GM12864 (cell line): ENCODE measurements around the gene SPATA6.
"Not testable (repeated sequence)": the region's sequence is repeated elsewhere in the genome, so short reads cannot be mapped to it uniquely, and the experiment has no call there.

Experiments
- DNase-seq: peaks from one replicate; pipeline ENCODE4 v3.0.0-alpha.2; 2011; ENCODE audit warnings: low read depth
- H3K4me3 ChIP-seq: 2 replicates; pipeline ENCODE4 v1.5.1; 2011; ENCODE audit warnings: mild to moderate bottlenecking, low read depth, low read length, control low read depth
- TF ChIP-seq, protein P1 (sequence below): IDR thresholded peaks from 2 replicates; pipeline ENCODE4 v1.5.1; 2011; ENCODE audit warnings: low read depth, mild to moderate bottlenecking, moderate library complexity, low read length, control low read depth, inconsistent platforms; ENCODE audit errors: missing control alignments

SPATA6 gene

DNA sequence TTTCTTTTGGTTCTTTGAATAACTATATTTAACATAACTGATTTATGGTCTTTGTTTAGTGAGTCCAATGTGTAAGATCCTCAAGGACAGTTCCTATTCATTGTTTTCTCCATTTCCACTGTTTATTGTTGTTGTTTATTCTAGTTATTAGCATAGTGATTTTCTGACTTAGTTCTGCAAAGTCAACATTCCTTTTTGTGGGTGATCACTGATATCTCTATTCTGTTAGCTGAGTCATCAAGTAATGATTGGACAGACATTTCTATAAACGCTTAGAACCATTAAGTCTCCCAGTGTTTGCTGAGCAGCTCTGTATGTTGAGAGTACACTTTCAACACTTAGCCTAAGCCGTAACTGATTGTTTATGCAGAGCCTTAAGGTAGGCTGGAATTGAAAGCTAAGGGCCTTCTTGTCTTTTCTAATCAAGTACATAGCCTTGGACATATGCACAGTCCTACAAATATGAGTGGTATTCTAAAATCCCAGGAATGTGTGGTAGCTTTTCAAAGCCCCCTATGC lies 162.4 kb downstream of the SPATA6 start:
- TF ChIP-seq, protein P1, sequence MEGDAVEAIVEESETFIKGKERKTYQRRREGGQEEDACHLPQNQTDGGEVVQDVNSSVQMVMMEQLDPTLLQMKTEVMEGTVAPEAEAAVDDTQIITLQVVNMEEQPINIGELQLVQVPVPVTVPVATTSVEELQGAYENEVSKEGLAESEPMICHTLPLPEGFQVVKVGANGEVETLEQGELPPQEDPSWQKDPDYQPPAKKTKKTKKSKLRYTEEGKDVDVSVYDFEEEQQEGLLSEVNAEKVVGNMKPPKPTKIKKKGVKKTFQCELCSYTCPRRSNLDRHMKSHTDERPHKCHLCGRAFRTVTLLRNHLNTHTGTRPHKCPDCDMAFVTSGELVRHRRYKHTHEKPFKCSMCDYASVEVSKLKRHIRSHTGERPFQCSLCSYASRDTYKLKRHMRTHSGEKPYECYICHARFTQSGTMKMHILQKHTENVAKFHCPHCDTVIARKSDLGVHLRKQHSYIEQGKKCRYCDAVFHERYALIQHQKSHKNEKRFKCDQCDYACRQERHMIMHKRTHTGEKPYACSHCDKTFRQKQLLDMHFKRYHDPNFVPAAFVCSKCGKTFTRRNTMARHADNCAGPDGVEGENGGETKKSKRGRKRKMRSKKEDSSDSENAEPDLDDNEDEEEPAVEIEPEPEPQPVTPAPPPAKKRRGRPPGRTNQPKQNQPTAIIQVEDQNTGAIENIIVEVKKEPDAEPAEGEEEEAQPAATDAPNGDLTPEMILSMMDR, result no peak
- no peak overlapping the region for H3K4me3 ChIP-seq
- no peak for DNase-seq

DNA sequence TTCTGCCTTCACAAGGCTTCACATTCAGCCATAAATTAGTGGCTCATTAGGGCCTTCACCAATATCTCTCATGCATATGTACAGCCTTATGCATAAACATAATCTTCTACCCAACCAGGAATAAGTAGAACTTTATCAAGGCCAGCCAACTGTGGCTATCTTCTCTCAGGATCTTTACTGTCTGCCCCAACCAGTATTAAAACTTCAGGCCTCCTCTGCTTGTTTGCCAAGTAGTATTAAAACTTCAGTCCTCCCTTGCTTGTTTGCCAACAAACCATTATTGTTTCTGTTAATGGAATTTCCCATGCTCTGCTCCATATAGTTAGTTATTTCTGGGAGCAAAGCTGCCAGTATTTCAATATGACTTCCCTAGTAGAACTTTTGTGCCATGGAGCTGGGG lies 169.4 kb downstream of the SPATA6 start:
- no peak overlapping the region for H3K4me3 ChIP-seq
- no peak for DNase-seq
- TF ChIP-seq, protein P1, result no peak

DNA sequence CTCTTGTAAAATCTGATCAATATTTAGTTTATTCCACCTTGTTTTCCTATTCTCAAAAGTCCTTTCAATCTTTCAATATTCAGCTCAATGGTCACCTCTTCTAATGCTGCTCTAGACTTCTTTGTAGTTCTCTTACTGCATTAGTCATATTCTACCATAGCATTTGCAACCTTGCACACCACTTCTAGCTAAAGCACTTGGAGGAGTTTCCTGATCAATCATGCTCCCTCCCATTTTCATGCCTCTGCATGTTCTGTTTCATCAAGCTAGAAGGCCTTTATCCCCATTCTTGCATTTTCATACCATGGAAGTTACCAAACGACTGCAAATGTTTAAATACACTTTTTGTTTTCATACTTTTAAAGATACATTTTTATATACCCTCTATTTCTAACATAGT lies 177.3 kb downstream of the SPATA6 start:
- TF ChIP-seq, protein P1, result no peak
- DNase-seq, result no peak

DNA sequence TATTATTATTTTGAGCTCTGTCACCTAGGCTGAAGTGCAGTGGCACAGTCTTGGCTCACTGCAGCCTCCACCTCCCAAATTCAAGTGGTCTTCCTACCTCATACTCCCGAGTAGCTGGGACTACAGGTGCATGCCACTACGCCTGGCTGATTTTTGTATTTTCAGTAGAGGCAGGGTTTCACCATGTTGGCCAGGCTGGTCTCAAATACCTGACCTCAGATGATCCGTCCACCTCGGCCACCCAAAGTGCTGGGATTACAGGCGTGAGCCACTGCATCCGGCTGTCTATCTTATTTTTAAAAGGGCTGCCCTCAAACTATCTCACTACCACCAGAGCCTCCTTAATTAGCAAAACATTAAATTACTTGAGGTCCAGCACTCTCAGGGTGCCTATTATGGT lies 177.9 kb downstream of the SPATA6 start:
- not testable (repeated sequence) for DNase-seq, H3K4me3 ChIP-seq

More for the DNA sequence above, 177.3 kb downstream of the SPATA6 start:
- H3K4me3 ChIP-seq, result no peak overlapping the region

DNA sequence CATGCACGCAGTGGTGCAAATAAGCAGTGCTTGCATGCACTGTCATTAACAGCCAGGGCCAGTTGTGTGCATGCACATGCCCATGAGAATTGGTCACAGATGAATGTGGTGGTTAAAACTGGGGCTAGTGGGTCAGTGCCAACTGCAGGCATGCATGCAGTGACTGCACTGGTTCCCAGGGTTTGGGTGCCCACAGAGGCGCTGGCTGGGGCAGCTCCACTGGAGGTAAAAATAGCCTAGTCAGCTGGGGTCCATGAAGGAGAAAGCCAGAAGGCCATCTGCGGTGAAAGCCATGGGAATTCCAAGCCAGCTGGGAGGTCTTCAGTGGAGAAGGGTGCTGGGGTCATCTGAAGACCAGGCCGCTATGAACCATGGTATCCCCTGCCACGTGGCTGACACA lies 179.3 kb downstream of the SPATA6 start:
- DNase-seq, result no peak
- TF ChIP-seq, protein P1, result no peak
- H3K4me3 ChIP-seq, result no peak overlapping the region

DNA sequence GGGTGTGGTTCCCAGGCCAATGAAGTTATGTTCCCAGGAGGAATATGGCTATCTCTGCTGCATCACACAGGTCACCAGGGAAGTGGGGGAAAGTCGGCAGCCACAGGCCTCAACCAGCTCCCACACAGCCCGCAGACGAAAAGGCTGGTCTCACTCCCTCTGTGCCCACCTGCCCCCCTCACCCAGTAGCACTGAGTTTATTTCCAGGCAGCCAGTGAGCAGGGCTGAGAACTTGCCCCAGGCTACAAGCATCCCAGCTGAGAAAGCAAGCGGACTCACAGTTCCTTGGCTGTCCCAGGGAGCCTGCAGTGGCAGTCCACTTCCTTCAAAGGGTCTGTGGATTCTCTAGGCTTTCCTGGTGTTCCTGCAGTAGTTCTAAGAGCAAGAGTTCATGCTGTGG lies 180.6 kb downstream of the SPATA6 start:
- no peak for DNase-seq
- TF ChIP-seq, protein P1, result no peak
- H3K4me3 ChIP-seq, result no peak overlapping the region

DNA sequence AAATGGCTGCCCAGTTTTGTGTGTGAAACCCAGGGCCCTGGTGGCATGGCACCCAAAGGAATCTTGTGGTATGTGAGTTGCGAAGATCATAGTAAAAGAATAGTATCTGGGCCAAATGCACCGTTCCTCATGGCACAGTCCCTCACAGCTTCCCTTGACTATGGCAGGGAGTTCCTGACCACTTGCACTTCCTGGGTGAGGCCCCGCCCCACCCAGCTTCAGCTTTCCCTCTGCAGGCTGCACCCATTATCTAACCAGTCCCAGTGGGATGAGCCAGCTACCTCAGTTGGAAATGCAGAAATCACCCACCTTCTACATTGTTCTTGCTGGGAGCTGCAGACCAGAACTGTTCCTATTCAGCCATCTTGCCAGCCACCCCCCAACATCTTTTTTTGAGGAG lies 186.5 kb downstream of the SPATA6 start:
- DNase-seq, result no peak
- TF ChIP-seq, protein P1, result no peak
- H3K4me3 ChIP-seq, result no peak overlapping the region

DNA sequence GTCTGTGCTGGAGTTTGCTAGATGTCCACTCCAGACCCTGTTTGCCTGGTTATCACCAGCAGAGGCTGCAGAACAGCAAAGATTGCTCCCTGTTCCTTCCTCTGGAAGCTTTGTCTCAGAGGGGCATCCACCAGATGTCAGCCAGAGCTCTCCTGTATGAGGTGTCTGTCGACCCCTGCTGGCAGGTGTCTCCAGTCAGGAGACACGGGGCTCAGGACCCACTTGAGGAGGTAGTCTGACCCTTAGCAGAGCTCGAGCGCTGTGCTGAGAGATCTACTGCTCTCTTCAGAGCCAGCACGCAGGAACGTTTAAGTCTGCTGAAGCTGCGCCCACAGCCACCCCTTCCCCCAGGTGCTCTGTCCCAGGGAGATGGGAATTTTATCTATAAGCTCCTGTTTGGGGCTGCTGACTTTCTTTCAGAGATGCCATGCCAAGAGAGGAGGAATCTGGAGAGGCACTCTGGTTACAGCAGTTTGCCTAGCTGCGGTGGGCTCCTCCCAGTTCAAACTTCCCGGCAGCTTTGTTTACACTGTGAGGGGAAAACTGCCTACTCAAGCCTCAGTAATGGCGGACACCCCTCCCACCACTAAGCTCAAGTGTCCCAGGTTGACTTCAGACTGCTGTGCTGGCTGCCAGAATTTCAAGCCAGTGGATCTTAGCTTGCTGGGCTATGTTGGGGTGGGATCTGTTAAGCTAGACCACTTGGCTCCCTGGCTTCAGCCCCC lies 187.1 kb downstream of the SPATA6 start:
- DNase-seq, result not testable (repeated sequence)

DNA sequence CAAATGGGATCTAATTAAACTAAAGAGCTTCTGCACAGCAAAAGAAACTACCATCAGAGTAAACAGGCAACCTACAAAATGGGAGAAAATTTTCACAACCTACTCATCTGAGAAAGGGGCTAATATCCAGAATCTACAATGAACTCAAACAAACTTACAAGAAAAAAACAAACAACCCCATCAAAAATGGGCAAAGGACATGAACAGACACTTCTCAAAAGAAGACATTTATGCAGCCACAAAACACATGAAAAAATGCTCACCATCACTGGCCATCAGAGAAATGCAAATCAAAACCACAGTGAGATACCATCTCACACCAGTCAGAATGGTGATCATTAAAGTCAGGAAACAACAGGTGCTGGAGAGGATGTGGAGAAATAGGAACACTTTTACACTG lies 189.7 kb downstream of the SPATA6 start:
- not testable (repeated sequence) for H3K4me3 ChIP-seq, DNase-seq

More for the DNA sequence above, 187.1 kb downstream of the SPATA6 start:
- not testable (repeated sequence) for H3K4me3 ChIP-seq

DNA sequence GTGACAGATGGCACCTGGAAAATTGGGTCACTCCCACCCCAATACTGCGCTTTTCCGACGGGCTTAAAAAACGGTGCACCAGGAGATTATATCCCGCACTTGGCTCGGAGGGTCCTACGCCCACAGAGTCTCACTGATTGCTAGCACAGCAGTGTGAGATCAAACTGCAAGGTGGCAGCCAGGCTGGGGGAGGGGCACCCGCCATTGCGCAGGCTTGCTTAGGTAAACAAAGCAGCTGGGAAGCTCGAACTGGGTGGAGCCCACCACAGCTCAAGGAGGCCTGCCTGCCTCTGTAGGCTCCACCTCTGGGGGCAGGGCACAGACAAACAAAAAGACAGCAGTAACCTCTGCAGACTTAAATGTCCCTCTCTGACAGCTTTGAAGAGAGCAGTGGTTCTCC lies 194.6 kb downstream of the SPATA6 start:
- H3K4me3 ChIP-seq, DNase-seq: not testable (repeated sequence)
